Measurements from ENCODE around the gene IVD. TPM values are rescaled to one million over a fixed set of nuclear protein-coding genes. Genes with fewer than 3 reads are reported as not detected.

IVD gene
- polyA plus RNA-seq, 2 donors = 13.4 to 14.9 TPM

GRCh38 chr15:40441565-40442531 lies 36.3 kb downstream of the IVD start:
- H3K4me1 ChIP-seq (ENCODE audit: control insufficient read depth in 2 of 2, insufficient read depth in 2 of 2, low read length in 1 of 2) = peaks cover 0 to 14% of the 10 kb centered on the region in 2 donors
- peaks cover 0 to 3% of the 10 kb centered on the region in 2 donors for H3K36me3 ChIP-seq (ENCODE audit: control insufficient read depth in 2 of 2, insufficient read depth in 2 of 2, low read length in 1 of 2)
- H3K27me3 ChIP-seq (ENCODE audit: control insufficient read depth in 1 of 2, insufficient read depth in 2 of 2, low read length in 2 of 2) = peaks cover 4 to 5% of the 10 kb centered on the region in 2 donors
- H3K27ac ChIP-seq (ENCODE audit: low read depth in 2 of 2, low read length in 1 of 2) = no peak overlapping the region
- WGBS, 2 donors = 1% methylated on average over 90 to 119 of the region's 119 CpGs
- H3K4me3 ChIP-seq (ENCODE audit: low read depth in 1 of 2, low read length in 2 of 2) = peak overlapping the region; percentile 68 to 78
- H3K9me3 ChIP-seq (ENCODE audit: control insufficient read depth in 2 of 2, insufficient read depth in 1 of 2, low read depth in 1 of 2, low read length in 1 of 2) = no peaks in the 10 kb centered on the region

- WGBS, 2 donors = 82 to 84% methylated on average over 4 of the region's 4 CpGs
- Histone ChIP-seq H3K4me3 (ENCODE audit: low read depth in 1 of 2, low read length in 2 of 2) (no peak overlapping the region), H3K9me3 (ENCODE audit: control insufficient read depth in 2 of 2, insufficient read depth in 1 of 2, low read depth in 1 of 2, low read length in 1 of 2) (no peaks in the 10 kb centered on the region), H3K4me1 (ENCODE audit: control insufficient read depth in 2 of 2, insufficient read depth in 2 of 2, low read length in 1 of 2) (peaks cover 0 to 14% of the 10 kb centered on the region in 2 donors), H3K27ac (ENCODE audit: low read depth in 2 of 2, low read length in 1 of 2) (no peak overlapping the region), H3K27me3 (ENCODE audit: control insufficient read depth in 1 of 2, insufficient read depth in 2 of 2, low read length in 2 of 2) (no peaks in the 10 kb centered on the region), H3K36me3 (ENCODE audit: control insufficient read depth in 2 of 2, insufficient read depth in 2 of 2, low read length in 1 of 2) (peaks cover 0 to 3% of the 10 kb centered on the region in 2 donors)
These were observed 37.7 kb downstream of the IVD start for GRCh38 chr15:40443255-40443654.

- Histone ChIP-seq H3K4me3 (ENCODE audit: low read depth in 1 of 2, low read length in 2 of 2) (no peak overlapping the region), H3K27ac (ENCODE audit: low read depth in 2 of 2, low read length in 1 of 2) (no peak overlapping the region), H3K4me1 (ENCODE audit: control insufficient read depth in 2 of 2, insufficient read depth in 2 of 2, low read length in 1 of 2) (peaks cover 0 to 14% of the 10 kb centered on the region in 2 donors), H3K36me3 (ENCODE audit: control insufficient read depth in 2 of 2, insufficient read depth in 2 of 2, low read length in 1 of 2) (peaks cover 0 to 3% of the 10 kb centered on the region in 2 donors), H3K9me3 (ENCODE audit: control insufficient read depth in 2 of 2, insufficient read depth in 1 of 2, low read depth in 1 of 2, low read length in 1 of 2) (no peaks in the 10 kb centered on the region), H3K27me3 (ENCODE audit: control insufficient read depth in 1 of 2, insufficient read depth in 2 of 2, low read length in 2 of 2) (no peaks in the 10 kb centered on the region)
- 84 to 86% methylated on average over 3 of the region's 3 CpGs for WGBS, 2 donors
These were observed 38.3 kb downstream of the IVD start for GRCh38 chr15:40443846-40444245.

GRCh38 chr15:40444736-40445135 lies 39.1 kb downstream of the IVD start:
- no peaks in the 10 kb centered on the region for H3K27me3 ChIP-seq (ENCODE audit: control insufficient read depth in 1 of 2, insufficient read depth in 2 of 2, low read length in 2 of 2)
- no peak overlapping the region for H3K4me3 ChIP-seq (ENCODE audit: low read depth in 1 of 2, low read length in 2 of 2)
- H3K36me3 ChIP-seq (ENCODE audit: control insufficient read depth in 2 of 2, insufficient read depth in 2 of 2, low read length in 1 of 2) = peaks cover 0 to 3% of the 10 kb centered on the region in 2 donors
- 87 to 88% methylated on average over 5 of the region's 5 CpGs for WGBS, 2 donors
- no peaks in the 10 kb centered on the region for H3K9me3 ChIP-seq (ENCODE audit: control insufficient read depth in 2 of 2, insufficient read depth in 1 of 2, low read depth in 1 of 2, low read length in 1 of 2)
- H3K4me1 ChIP-seq (ENCODE audit: control insufficient read depth in 2 of 2, insufficient read depth in 2 of 2, low read length in 1 of 2) = peaks cover 0 to 13% of the 10 kb centered on the region in 2 donors
- no peak overlapping the region for H3K27ac ChIP-seq (ENCODE audit: low read depth in 2 of 2, low read length in 1 of 2)

- 34 to 36% methylated on average over 9 of the region's 9 CpGs for WGBS, 2 donors
- Histone ChIP-seq H3K36me3 (ENCODE audit: control insufficient read depth in 2 of 2, insufficient read depth in 2 of 2, low read length in 1 of 2) (peaks cover 0 to 3% of the 10 kb centered on the region in 2 donors), H3K4me3 (ENCODE audit: low read depth in 1 of 2, low read length in 2 of 2) (no peak overlapping the region), H3K9me3 (ENCODE audit: control insufficient read depth in 2 of 2, insufficient read depth in 1 of 2, low read depth in 1 of 2, low read length in 1 of 2) (no peaks in the 10 kb centered on the region), H3K27me3 (ENCODE audit: control insufficient read depth in 1 of 2, insufficient read depth in 2 of 2, low read length in 2 of 2) (no peaks in the 10 kb centered on the region), H3K27ac (ENCODE audit: low read depth in 2 of 2, low read length in 1 of 2) (no peak overlapping the region), H3K4me1 (ENCODE audit: control insufficient read depth in 2 of 2, insufficient read depth in 2 of 2, low read length in 1 of 2) (peaks cover 0 to 9% of the 10 kb centered on the region in 2 donors)
These were observed 39.9 kb downstream of the IVD start for GRCh38 chr15:40445421-40445922.

GRCh38 chr15:40446144-40446543 lies 40.5 kb downstream of the IVD start:
- Histone ChIP-seq H3K4me3 (ENCODE audit: low read depth in 1 of 2, low read length in 2 of 2) (no peak overlapping the region), H3K4me1 (ENCODE audit: control insufficient read depth in 2 of 2, insufficient read depth in 2 of 2, low read length in 1 of 2) (peaks cover 0 to 9% of the 10 kb centered on the region in 2 donors), H3K27ac (ENCODE audit: low read depth in 2 of 2, low read length in 1 of 2) (no peak overlapping the region), H3K27me3 (ENCODE audit: control insufficient read depth in 1 of 2, insufficient read depth in 2 of 2, low read length in 2 of 2) (no peaks in the 10 kb centered on the region), H3K36me3 (ENCODE audit: control insufficient read depth in 2 of 2, insufficient read depth in 2 of 2, low read length in 1 of 2) (peaks cover 0 to 3% of the 10 kb centered on the region in 2 donors), H3K9me3 (ENCODE audit: control insufficient read depth in 2 of 2, insufficient read depth in 1 of 2, low read depth in 1 of 2, low read length in 1 of 2) (no peaks in the 10 kb centered on the region)
- WGBS, 2 donors = 61 to 81% methylated on average over 3 of the region's 3 CpGs

- WGBS, 2 donors = 89 to 98% methylated on average over 4 of the region's 4 CpGs
- no peaks in the 10 kb centered on the region for H3K9me3 ChIP-seq (ENCODE audit: control insufficient read depth in 2 of 2, insufficient read depth in 1 of 2, low read depth in 1 of 2, low read length in 1 of 2)
- H3K27ac ChIP-seq (ENCODE audit: low read depth in 2 of 2, low read length in 1 of 2) = no peak overlapping the region
- peaks cover 0 to 9% of the 10 kb centered on the region in 2 donors for H3K4me1 ChIP-seq (ENCODE audit: control insufficient read depth in 2 of 2, insufficient read depth in 2 of 2, low read length in 1 of 2)
- no peak overlapping the region for H3K4me3 ChIP-seq (ENCODE audit: low read depth in 1 of 2, low read length in 2 of 2)
- peaks cover 0 to 3% of the 10 kb centered on the region in 2 donors for H3K36me3 ChIP-seq (ENCODE audit: control insufficient read depth in 2 of 2, insufficient read depth in 2 of 2, low read length in 1 of 2)
- no peaks in the 10 kb centered on the region for H3K27me3 ChIP-seq (ENCODE audit: control insufficient read depth in 1 of 2, insufficient read depth in 2 of 2, low read length in 2 of 2)
These were observed 42.8 kb downstream of the IVD start for GRCh38 chr15:40448354-40448753.

- peaks cover 0 to 11% of the 10 kb centered on the region in 2 donors for H3K4me1 ChIP-seq (ENCODE audit: control insufficient read depth in 2 of 2, insufficient read depth in 2 of 2, low read length in 1 of 2)
- no peaks in the 10 kb centered on the region for H3K27me3 ChIP-seq (ENCODE audit: control insufficient read depth in 1 of 2, insufficient read depth in 2 of 2, low read length in 2 of 2)
- no peaks in the 10 kb centered on the region for H3K9me3 ChIP-seq (ENCODE audit: control insufficient read depth in 2 of 2, insufficient read depth in 1 of 2, low read depth in 1 of 2, low read length in 1 of 2)
These were observed 43.7 kb downstream of the IVD start for GRCh38 chr15:40449275-40449674.

GRCh38 chr15:40450047-40450446 lies 44.5 kb downstream of the IVD start:
- H3K4me1 ChIP-seq (ENCODE audit: control insufficient read depth in 2 of 2, insufficient read depth in 2 of 2, low read length in 1 of 2) = peaks cover 4 to 19% of the 10 kb centered on the region in 2 donors
- no peak overlapping the region for H3K4me3 ChIP-seq (ENCODE audit: low read depth in 1 of 2, low read length in 2 of 2)

More at GRCh38 chr15:40449275-40449674, 43.7 kb downstream of the IVD start:
- no peak overlapping the region for H3K27ac ChIP-seq (ENCODE audit: low read depth in 2 of 2, low read length in 1 of 2)
- H3K4me3 ChIP-seq (ENCODE audit: low read depth in 1 of 2, low read length in 2 of 2) = no peak overlapping the region
- H3K36me3 ChIP-seq (ENCODE audit: control insufficient read depth in 2 of 2, insufficient read depth in 2 of 2, low read length in 1 of 2) = peaks cover 0 to 3% of the 10 kb centered on the region in 2 donors

More at GRCh38 chr15:40450047-40450446, 44.5 kb downstream of the IVD start:
- H3K9me3 ChIP-seq (ENCODE audit: control insufficient read depth in 2 of 2, insufficient read depth in 1 of 2, low read depth in 1 of 2, low read length in 1 of 2) = no peaks in the 10 kb centered on the region
- peaks cover 0 to 3% of the 10 kb centered on the region in 2 donors for H3K36me3 ChIP-seq (ENCODE audit: control insufficient read depth in 2 of 2, insufficient read depth in 2 of 2, low read length in 1 of 2)
- H3K27me3 ChIP-seq (ENCODE audit: control insufficient read depth in 1 of 2, insufficient read depth in 2 of 2, low read length in 2 of 2) = no peaks in the 10 kb centered on the region
- no peak overlapping the region for H3K27ac ChIP-seq (ENCODE audit: low read depth in 2 of 2, low read length in 1 of 2)
- WGBS, 2 donors = 88 to 92% methylated on average over 2 of the region's 2 CpGs
